Endometrial microvascular endothelial cells (primary cell): ENCODE data around the gene PLAAT3. TPM values are rescaled to one million over a fixed set of nuclear protein-coding genes. Genes with fewer than 3 reads are reported as not detected.
"Not testable (repeated sequence)": the region's sequence is repeated elsewhere in the genome, so short reads cannot be mapped to it uniquely, and the experiment has no call there.

Experiments
- in situ Hi-C: cut with HindIII; loops from 2 replicates; pipeline ENCODE4 v1.10.0; 2017; ENCODE audit warnings: low sequenced_read_pairs, low pct_unique_long_range_greater_than_20kb; ENCODE audit errors: inconsistent ontology term
- total RNA-seq: library from RNA; depleted of rRNA; stranded (reverse); fragments of >200 nt; gene quantifications from one replicate; pipeline ENCODE4 v1.2.3, GENCODE V29; 2015; ENCODE audit errors: inconsistent ontology term

The PLAAT3 gene
- total RNA-seq, 1 donor from 2014 or later = 28.2 TPM

DNA sequence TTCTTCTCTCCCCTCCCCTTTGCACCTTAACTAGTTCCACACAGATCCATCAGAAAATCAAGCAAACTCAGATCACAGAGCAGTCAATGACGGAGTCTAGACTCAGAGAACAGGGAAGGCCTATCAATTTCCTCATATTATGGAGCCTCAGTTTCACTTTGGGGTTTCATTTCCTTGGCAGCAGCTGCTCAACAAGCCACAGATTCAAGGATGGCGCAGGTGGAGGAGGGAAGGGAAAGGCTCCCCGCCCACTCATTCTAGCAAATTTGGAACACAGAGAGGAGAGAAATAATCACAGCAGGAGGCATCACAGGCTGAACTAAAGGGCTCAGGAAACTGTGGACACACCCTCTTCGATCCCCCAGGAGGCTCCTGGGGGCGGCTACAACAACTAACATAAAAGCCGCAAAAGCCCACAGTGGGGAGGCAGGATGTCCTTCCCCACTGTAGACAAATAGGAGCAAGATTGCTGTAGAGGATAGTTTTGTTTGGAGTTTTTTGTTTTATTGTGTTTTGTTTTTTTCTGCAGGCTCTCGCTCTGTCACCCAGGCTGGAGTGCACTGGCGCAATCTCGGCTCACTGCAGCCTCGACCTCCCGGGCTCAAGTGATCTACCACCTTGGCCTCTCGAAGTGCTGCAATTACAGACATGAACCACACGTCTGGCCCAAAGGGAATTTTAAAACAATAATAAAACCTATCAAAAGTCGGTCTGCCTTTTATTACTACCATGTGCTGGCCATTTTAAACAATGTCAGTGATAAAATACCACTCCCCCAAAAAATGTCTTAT lies 3.4 kb downstream of the PLAAT3 start:
- in situ Hi-C loops = no loop called here

DNA sequence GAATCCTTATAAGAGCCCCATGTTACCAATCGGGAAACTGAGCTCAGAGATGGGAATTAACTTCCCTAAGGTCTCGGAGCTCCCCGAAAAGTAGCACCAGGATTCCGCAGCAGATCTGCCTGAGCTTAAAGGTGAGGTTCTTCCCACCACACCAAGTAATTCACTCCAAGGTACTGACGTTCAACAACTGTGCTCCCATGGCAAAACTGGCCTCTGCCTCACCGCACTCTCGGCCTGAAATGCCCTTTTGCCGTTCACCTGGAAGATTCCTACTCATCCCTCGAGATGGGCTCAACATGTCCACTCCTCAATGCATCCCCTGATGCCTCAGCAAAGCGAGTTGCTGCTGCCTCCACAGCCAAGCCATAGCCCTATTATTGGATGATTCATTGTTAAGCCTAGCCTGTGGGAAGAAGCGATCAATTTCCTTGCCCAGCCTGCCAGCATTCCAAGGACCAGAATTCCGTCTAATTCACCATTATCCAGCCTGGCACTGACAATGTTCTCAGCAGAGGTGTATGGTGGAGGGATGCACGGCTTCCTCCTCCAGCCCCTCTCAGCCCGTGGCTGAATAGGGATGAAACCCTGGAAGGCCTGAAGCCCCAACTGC lies 4.2 kb downstream of the PLAAT3 start:
- in situ Hi-C loops = no loop called here

DNA sequence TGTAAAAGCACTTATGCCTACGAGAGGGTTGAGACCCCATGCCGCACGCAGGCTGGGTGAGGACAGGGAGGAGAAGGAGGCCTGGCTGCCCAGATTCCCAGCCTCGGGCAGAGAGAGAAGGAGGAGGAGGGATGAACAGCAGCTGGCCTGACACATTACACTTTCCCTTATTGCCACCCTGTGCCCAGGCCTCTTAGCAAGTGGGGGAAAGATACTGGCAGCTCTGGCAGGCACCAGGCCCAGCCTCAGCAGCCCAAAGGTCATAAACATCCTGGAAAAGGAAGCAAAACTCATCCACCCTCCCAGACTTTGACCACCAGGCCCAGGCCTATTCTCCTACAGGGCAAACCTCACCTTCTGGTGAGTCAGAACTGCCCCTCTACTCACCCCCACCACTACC lies 4.7 kb downstream of the PLAAT3 start:
- in situ Hi-C loops = no loop called here

DNA sequence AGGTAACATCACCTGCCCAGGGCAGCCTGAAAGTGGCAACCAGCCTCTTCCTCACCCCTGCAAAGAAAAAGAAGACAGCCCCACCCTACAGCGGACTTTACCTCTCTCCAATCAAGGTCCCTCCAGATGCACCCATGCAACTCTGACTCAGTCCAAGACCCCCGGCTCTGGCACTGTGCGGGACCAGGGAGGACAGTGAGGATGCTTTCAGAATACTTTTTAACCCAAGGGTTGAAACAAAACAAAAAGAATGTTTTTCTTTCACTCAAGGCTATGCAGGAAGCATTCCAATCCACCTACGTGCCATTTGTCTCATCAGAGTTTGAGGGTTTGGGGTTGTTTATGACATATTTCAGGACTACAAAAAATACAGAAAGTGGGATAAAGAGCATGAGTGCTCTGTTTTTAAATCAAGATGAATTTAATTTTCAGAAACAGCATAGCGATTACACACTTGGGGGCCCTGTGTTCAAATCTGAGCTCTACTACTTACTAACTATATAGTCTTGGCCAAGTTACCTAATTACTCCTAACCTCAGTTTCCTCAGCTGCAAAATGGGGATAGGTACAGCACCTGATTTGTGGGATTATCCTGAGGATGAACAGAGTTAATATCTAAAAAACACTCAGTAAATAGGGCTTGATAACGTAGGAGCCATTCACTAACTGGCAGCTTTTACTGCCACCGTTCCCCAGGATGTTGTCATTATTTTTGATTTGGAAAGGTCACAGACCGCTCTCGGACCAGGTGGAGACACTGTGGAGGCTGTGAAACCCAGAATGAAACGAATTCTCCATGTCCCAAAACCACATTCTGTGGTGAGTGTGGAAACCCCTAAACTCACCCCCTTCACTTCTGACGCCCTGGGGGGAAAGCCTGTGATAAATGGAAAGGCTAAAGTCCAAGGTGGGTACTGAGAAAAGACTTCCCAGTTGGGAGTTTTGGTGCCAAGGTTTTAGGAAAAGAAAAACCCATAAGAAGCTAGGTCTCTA lies 5.6 kb downstream of the PLAAT3 start:
- in situ Hi-C loops = no loop called here

DNA sequence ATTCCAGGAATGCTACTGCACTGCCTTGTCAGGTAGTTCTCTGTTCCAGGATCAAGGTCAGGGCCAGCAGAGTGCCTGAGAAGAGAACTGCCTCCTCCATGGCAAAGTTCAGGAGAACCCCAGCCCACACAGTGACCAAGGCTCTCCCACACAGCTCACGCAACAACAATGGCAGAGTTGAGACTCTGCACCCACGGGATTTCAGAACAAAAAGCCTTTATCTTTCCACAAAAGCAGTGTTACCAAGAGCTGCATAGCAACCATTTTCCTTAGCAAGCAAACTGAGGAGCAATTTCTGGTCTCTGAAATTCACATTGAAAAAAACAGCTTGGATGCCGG lies 11.1 kb downstream of the PLAAT3 start:
- in situ Hi-C loops = no loop called here

DNA sequence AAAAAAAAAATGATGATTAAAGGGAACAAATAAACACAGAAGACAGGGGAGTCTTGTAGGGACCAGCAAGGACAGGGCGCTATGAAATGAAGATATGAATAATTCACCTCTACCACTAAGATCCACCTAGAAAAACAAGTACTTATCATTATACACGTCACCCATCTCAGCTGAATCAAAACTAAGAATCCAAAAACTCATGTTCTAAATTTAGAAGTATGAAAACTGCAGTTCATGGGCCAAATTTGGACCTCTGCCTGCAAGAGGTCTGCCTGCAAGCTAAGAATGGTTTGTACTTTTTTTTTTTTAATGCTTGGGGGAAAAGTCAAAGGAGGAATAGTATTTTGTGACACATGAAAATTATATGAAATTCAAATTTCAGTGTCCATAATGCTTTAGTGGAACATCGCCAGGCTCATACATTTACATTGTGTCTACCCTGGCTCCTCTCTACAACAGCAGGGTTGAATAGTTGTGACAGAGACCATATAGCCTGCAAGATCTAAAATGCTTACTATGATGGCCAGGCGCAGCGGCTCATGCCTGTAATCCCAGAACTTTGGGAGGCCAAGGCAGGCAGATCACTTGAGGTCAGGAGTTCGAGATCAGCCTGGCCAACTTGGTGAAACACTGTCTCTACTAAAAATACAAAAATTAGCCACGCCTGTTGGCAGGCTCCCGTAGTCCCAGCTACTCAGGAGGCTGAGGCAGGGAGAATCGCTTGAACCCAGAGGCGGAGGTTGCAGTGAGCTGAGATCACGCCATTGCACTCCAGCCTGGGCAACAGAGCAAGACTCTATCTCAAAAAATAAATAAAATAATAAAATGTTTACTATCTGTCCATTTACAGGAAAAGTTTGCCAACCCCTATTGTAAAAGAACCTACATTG lies 11.7 kb downstream of the PLAAT3 start:
- in situ Hi-C loops = not testable (repeated sequence)

DNA sequence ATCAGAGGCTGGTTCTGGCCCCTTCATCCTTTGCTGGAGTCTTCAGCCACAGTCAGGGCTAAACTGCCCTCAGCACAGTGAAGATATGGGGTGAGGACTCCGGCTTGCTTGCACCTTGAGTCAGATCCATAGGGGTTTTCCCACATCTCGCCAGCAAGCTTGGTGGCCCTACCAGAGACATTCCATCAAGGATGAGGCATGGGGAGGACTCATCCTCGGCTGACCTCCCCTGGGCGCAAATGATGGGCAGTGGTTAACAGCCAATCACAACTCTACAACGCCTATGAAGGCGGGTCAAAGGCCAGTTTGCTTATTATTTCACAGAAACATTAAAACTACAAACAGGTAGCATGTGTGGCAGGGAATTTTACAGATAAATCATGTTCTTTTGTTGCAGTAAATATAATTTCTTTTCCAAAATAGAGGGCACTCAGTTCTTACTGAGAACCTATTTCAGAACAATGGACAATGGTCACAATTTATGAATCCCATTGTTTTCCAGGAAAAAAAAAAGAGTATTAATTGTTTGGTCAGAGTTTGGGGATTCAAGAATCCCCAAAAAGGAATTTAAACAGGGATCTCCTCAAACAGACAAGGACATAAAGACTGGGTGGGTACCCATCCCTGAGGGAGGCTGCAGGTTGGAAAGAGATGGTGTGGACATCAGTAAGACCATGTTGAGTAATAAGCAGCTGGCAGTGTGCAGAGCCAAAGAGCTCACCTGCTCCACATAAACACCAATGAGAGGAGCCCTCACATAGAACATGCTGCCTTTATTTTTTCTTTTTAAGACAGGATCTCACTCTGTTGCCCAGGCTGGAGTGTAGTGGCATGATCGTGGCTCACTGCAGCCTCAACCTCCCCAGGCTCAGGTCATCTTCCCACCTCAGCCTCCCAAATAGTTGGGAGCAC lies 14.8 kb downstream of the PLAAT3 start:
- in situ Hi-C loops = no loop called here

DNA sequence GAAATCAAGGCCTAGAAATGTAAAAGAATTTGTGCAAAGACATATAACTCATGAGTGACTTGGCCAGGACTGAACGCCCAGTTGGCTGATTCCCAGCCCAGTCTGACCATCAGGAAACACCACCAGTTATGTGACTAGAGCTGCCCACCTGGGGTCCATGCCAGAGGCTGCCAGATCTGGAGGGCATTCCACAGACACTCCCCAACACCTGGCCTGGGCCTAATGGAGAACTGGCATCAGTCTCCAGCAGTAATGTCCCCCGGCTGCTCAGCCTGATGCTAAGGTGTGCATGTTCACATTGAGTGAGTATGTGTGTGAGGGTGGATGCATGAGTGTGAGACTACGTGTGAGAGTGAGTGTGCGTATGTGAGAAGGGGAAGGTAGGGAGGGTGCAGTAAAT lies 15.7 kb downstream of the PLAAT3 start:
- in situ Hi-C loops = no loop called here

DNA sequence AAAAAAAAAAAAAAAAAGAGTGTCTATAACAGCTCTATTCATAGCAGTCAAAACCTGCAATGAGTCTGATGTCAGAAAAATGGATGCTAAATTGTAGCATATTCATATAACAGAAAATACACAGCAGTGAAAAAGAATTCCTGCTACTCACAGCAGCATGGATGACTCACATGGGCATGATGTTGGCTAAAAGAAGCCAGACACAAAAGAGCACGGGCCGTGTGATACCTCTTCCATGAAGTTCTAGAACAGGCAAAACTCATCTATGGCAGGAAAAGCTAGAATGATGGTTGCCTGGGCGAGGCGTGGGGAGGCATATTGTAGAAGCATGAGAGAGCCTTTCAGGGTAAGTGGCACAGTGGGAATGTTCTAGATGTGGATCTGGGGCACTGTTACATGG lies 18.9 kb downstream of the PLAAT3 start:
- in situ Hi-C loops = no loop called here

DNA sequence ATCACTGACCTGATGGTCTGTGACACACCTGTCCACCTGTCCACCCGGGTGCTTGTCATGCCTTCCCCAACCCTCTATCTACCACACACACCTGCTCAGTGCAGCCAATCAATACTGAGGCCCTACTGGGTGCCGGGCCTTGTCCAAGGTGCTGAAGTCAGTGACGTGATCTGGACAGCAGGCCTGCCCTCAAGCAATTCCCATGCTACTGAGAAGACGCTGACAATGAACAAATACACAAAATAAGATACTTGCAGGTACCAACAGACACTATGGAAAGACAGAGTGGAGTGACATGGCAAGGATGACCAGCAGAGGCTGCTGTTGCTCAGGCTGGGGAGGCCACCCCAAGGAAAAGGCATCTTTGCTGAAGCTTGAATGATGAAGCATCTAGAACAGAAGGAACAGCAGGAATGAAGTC lies 21.2 kb downstream of the PLAAT3 start:
- in situ Hi-C loops = no loop called here

DNA sequence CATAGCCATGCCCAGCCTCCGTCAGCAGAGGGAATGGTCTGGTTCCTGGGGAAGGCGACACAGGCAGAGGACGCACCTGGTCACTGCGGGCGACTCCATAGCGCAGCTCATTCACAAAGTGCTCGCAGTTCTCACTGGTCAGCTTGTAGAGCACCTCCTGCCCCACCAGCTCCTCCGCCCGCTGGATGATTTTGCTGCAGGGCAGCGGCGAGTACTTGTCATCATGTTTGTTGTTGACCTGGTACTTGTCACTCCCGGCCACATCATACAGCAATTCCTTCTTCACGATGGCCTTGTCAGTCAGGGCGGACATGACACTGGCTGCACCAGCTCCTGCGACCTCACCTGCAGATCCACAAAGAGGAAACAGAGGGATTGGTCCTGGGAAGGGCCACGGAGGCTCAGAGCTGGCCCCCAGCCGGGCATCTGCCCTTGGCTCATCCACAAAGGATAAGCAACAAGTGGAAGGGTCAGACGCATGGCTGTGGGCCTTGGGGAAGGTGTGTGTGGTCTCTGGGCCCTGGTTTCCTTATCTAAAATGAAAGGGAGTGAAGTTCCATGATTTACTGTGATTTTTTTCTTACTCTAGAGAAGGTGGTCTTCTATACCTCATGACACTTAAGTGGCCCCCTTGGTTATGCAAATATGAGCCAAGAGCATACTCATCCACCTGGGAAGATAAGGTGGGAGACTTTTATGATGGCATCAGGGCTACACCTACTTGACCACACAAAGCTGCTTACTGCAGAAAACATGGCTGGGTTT lies 24.0 kb downstream of the PLAAT3 start:
- in situ Hi-C loops = no loop called here

DNA sequence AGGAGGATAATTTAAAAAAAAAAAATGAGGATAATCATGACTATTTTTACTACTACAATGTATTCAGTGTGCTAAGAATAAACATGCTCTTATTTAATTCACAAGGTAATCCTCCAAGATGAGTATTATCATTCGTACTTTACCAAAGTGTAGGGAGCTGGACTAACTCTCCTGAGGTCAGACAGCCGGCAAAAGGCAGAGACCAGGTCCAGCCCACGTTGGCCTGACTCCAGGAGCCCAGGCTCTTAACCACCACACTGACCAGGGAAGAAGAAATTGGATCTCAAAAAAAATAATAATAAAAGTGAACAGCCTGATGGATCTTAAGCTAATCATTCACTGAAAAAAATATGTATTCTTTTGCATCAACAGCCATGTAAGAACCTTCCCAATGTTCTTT lies 25.2 kb downstream of the PLAAT3 start:
- in situ Hi-C loops = no loop called here

DNA sequence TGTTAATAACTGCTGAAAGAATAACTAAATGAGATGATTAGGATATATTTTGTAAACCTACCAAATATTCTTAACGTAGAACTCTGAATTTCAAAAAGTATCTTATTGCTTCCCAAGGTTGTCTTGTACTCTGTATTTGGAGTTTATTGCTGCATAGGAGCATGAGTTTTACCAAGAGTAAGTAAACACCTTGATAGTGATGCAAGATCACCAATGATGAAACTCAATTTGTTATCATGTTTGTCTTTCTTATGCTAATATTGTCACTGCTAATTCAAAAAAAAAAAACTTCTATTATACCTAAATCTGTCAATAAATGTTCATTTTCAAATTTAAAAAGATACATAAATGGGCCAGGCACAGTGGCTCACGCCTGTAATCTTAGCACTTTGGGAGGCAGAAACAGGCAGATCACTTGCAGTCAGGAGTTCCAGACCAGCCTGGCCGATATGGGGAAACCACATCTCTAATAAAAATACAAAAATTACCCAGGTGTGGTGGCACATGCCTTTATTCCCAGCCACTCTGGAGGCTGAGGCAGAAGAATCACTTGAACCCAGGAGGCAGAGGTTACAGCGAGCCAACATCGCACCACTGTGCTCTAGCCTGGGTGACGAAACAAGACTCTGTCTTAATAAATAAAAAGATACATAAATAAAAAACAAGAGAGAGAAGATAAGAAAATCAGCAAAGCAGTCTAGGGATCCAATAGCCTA lies 27.6 kb downstream of the PLAAT3 start:
- in situ Hi-C loops = no loop called here

DNA sequence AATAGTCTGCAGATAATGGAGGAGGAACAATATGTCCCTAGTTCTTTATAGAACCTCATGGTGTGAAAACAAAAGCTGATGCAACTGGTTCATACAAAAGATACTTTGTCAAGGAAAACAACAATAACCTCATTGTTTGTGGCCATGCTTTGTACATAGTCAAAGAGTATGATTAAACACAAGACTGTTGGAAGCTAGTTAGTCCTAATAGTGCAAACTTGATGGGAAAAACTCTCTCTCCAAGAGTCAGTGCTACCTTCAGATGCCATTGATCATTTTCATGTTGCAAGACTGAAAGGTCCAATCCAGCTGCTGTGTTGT lies 30.9 kb downstream of the PLAAT3 start:
- in situ Hi-C loops = no loop called here

DNA sequence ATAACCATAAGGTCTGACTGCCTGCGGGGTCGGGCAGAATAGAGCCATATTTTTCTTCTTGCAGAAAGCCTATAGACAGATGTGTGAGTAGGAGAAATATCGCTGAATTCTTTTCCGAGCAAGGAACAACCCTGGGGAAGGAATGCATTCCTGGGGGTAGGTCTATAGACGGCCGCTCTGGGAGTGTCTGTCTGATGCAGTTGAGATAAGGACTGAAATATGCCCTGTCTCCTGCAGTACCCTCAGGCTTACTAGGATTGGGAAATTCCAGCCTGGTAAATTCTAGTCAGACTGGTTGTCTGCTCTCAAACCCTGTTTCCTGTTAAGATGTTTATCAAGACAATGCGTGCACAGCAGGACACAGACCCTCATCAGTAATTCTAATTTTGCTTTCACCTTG lies 33.0 kb downstream of the PLAAT3 start:
- in situ Hi-C loops = not testable (repeated sequence)

DNA sequence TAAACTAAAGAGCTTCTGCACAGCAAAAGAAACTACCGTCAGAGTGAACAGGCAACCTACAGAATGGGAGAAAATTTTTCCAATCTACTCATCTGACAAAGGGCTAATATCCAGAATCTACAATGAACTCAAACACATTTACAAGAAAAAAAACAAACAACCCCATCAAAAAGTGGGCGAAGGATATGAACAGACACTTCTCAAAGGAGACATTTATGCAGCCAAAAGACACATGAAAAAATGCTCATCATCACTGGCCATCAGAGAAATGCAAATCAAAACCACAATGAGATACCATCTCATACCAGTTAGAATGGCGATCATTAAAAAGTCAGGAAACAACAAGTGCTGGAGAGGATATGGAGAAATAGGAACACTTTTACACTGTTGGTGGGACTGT lies 35.4 kb downstream of the PLAAT3 start:
- in situ Hi-C loops = not testable (repeated sequence)
